ENCODE results near the gene EIF2S2.

Gene EIF2S2

DNA sequence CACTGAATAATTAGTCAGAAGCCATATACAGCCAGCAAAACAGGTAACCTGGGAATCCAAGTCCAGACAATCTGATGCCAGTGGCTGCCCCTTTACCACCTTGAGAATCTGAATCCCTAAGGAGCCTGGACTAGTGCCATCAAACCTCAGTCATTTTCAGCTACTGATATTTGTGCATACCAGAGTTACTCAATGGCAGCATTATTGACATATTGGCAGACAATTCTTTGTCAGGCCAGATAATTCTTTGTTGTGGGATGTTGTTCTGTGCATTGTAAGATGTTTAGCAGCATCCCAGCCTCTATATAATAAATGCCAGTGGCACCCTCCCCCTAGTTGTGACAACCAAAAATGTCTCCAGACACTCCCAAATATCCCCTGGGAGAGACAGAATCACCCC lies 3.2 kb upstream of the EIF2S2 start:
- no peak for DNase-seq

GRCh38 chr20:34114809-34115208 lies 2.8 kb upstream of the EIF2S2 start:
- DNase-seq: no peak

GRCh38 chr20:34112600-34113101 lies 608 bp upstream of the EIF2S2 start:
- peak; percentile 20 for DNase-seq

- DNase-seq: peak; percentile 44
Measured at GRCh38 chr20:34110745-34111641, 1.1 kb downstream of the EIF2S2 start.

GRCh38 chr20:34110025-34110744 lies 1.9 kb downstream of the EIF2S2 start:
- no peak for DNase-seq

DNA sequence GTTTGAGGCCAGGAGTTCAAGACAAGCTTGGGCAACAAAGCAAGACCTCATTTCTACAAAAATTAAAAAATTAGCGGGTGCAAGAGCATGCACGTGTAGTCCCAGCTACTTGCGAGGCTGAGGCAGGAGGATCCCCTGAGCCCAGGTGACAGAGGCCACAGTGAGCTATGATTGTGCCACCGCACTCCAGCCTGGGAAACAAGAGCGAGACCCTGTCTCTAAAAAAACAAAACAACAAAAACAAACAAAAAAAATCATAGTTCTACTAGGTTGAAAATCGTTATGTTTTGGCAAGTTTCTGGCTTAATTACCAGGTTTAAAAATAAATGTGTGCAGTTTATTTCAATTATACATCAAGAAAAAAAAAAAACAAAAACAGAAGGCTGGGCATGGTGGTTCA lies 2.6 kb downstream of the EIF2S2 start:
- no peak for DNase-seq

GRCh38 chr20:34108616-34109174 lies 3.3 kb downstream of the EIF2S2 start:
- no peak for DNase-seq

DNA sequence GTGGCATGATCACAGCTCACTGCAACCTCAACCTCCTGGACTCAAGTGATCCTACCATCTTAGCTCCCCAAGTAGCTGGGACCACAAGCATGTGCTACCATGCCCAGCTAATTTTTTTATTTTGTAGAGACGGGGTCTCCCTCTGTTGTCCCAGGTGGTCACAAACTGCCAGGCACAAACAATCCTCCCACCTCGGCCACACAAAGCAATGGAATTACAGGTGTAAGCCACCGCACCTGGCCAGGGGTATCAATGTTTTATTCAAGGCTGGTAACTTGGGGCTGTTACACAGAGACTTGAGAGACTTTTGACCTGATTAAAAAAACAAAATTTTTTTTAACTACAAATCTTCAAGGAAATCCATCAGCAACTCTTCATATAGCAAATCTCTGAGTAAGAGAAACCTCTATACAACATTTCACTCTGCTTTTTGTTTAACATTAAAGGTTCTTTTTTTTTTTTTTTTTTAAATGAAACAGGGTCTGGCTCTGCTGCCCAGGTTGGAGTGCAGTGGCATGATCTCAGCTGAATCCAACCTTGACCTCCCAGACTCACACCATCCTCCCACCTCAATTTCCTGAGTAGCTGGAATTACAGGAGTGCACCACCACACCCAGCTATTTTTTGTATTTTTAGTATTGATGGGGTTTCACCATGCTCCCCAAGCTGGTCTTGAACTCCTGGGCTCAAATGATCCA lies 5.9 kb downstream of the EIF2S2 start:
- no peak for DNase-seq

GRCh38 chr20:34104059-34104458 lies 8.0 kb downstream of the EIF2S2 start:
- no peak for DNase-seq

- DNase-seq: no peak
Measured at GRCh38 chr20:34102342-34102741, 9.7 kb downstream of the EIF2S2 start.

DNA sequence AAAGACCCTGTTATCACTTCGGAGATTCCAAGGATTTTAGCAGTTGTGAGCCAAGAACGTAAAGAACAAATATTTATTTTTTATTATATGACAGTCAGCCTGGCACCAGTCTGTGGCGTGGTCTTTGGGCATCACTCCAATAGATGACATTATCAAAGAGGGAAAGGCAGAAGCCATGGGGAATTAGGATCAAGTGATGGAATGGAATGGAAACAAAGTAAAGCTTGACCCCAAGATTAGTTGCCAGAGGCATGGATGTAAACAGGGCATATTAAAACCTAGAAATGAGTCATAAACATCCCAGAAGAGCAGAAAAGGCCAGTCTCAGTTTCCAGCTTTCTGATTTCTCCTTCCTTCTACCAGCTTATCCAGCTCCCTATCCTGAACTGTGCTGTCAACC lies 11.5 kb downstream of the EIF2S2 start:
- DNase-seq: no peak

GRCh38 chr20:34099675-34100074 lies 12.4 kb downstream of the EIF2S2 start:
- DNase-seq: no peak

- DNase-seq: no peak
Measured at GRCh38 chr20:34098570-34098969, 13.5 kb downstream of the EIF2S2 start.

DNA sequence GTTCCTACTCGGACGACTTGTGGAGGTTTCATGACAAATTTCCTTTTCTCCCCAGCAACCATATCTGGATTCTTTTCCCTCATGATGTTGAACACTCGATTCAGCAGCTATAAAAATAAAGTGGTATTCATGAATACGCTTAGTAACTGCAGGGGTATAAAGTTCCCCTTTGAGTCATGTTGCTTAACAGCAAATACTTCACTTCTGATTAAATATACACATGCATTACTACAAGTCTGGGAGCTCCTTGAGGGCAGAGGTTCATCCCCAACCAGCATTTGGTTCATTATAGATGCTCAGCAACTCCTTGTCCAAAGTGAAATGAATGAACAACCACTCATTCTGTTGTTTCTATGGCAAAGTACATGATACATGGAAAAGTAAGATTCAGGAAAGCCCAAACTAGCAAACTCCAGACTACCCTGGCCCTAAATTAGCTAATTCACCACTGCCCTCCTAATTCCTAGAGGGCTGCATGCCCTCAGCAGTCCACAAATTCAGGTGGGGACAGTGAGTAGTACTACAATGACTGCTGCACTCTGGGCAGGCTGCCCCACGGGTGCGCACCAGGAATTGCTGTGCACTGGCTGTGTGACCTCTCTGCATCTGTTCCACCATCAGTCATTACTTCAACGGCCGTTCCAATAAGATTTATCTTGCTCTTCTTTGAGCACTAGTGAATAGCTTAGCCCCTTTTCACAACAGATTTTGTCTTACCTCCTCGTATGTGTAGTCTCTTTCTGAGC lies 15.2 kb downstream of the EIF2S2 start:
- DNase-seq: no peak

DNA sequence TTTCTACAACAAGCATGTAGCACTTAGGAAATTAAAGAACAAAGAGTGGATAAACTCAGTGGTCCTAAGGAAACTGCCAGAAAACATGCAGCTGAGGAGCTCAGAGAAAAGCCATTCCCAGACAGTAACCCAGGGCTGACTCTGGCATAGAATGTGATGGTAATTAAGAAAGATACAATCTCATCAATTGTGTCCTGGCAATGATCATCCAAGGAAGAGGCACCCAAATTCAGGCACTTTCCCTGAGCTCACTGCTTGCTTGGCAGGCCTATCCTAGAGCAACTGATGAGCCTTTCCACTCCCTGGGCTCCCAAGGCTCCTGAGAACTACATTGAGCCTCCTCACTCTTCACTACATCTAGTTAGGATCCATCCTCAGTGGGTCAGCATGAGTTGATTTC lies 16.2 kb downstream of the EIF2S2 start:
- no peak for DNase-seq

GRCh38 chr20:34093895-34094294 lies 18.1 kb downstream of the EIF2S2 start:
- no peak for DNase-seq

- no peak for DNase-seq
Measured at GRCh38 chr20:34091637-34092200, 20.3 kb downstream of the EIF2S2 start.

GRCh38 chr20:34090645-34091044 lies 21.4 kb downstream of the EIF2S2 start:
- DNase-seq: no peak

GRCh38 chr20:34089655-34090345 lies 22.2 kb downstream of the EIF2S2 start:
- no peak for DNase-seq

GRCh38 chr20:34089175-34089479 lies 22.9 kb downstream of the EIF2S2 start:
- no peak for DNase-seq
